GM18909 (cell line): ENCODE results near the gene ANO6.

Experiments
- ATAC-seq: cut with Tn5 transposase; IDR thresholded peaks from one replicate; pipeline ENCODE4 v1.9.1; 2021; ENCODE audit warnings: mild to moderate bottlenecking; ENCODE audit not compliant: unreplicated experiment, poor library complexity

Gene ANO6

DNA sequence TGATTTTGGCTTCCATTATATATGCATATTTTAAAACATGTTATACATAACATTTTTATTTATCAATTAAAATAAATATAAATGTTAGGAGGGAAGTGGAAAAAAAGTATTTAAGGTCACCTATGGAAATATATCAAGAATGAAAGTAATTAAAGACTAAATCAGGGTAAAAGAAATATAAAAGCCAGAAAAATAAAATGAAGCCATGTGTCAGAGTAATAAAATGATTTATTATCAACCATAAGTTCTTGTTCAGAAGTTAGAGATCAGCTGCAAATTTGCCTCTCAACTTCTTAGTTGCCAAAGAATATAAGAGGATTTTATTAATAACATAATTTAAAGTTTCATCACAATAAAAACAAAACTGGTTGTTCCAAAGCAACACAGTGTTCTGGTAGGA lies 121.9 kb downstream of the ANO6 start:
- ATAC-seq, result no peak

- ATAC-seq, result no peak
These were observed 122.4 kb downstream of the ANO6 start for GRCh38 chr12:45338272-45338671.

DNA sequence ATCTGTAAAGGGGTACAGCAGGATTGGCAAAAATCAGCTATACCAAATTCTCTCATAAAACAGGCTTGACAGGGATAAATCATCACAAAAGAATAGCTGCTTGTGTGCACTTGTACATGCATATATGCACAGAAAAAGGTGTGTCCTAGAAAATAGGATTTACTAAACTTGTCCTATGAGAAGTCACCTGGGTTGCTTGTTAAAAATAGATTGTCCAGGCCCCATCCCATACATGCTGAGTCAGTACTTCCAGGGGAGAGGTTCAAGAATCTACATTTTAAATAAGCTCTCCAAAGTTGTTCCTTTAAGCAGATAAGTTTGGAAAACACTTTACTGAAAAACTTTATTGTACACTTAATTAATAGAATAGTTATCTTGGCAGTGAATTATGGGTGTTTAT lies 123.1 kb downstream of the ANO6 start:
- no peak for ATAC-seq

DNA sequence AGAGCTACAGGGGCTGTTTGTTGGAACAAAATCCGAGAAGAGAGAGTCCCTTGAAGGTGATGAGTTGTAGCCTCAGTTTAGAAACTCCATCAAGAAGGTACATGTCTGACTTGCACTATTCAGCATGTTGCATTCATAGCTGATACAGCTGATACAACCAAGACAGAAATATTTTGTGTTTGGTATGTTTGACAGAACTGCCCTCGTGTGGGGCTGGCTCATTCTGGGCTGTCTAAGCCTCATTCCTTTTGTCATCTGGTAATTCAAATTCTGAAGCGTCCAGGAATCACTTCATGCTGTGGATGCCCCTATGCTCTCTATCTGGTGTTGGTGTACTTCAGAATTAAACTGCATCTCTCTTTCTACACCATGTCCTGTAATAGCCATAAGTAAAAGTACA lies 126.3 kb downstream of the ANO6 start:
- no peak for ATAC-seq

DNA sequence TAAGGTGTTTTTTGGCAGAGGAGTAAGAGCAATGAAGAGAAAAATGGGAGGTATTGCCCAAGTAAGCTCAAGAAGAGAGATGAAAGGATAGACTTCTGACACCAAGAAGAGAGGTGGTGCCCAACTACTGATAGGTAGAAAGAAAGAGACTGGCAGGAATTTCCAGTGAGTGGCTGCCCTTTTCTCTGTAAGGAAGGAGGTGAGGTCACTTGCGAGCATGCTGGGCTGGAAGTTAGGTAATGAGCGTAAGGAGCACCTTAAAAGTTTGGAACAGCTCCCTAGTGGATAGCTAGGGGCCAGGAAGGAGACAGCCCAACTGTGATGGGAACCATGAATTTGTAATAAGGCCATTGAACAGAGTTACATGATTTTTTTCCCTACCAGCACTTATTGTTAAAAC lies 127.0 kb downstream of the ANO6 start:
- ATAC-seq, result no peak

DNA sequence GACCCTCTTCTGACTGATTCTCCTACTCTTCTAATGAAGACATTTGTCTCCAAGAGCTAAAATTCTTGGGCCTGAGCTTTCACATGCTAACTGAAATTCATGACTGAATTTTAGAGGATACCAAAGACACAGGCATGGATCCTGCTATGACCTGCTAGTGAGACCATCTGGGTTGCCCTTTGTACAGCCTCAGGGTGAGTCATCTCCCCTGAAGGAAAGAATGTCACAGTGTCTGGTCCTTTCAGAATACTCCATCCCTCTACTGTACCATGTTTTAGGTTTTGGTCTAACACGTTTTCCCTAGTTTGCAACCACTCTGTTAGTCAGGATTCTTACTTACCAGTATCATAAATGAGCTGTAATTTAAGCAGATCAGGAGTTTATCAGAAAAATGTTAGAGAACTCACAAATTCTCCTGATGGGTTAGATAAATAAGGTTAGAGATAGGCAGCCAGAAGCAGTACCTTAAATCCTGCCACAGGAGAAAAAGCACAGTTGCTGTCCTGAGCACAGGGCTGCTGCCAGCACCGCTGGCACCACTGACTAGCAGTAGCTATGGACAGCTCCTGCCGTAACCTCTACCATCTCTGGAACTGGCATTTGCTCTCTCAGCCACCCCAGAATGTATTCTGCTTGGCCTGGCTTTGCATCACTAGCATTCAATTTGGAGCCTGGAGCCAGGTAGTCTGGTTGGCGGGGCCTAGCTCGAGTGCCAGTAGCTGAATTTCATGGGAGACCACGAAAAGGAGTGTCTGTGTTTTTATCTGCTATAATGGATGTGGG lies 127.6 kb downstream of the ANO6 start:
- no peak for ATAC-seq

DNA sequence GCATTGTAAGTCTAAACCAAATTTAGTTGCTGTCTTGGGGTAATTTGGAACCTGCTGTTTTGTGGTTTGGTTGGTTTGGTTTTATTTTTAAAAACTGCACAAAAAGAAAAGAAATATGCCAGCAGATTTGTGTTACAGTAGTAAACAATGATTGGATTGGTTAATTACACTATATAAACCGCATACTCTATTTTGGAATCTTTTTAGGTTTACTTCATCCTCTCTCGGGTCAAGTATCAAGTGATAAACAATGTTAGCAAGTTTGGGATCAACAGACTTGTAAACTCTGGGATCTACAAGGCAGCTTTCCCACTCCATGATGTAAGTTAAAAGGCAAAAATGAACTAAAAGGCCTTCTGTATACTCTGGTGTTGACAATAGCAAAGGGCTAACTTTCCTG lies 132.4 kb downstream of the ANO6 start:
- no peak for ATAC-seq

DNA sequence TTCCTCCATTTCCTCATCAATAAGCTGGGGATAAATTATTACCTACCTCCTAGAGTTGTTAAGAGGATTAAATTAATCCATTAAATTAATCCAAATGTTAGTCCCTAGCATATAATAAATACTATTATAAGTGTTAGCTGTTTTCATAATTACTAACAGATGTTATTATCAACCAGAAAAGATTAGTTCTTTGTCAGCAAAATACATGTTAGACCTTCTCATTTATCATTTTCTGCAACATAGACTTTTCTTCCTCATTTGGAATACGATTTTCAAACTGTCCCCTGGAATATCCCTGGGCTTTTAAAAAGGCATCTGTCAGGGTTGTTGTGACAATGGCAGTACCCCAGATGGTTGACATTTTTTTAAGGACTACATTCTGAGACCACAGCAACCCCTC lies 133.1 kb downstream of the ANO6 start:
- ATAC-seq, result no peak

- no peak for ATAC-seq
These were observed 134.0 kb downstream of the ANO6 start for GRCh38 chr12:45349916-45350315.

- no peak for ATAC-seq
These were observed 135.0 kb downstream of the ANO6 start for GRCh38 chr12:45350861-45351260.

GRCh38 chr12:45351921-45352670 lies 136.2 kb downstream of the ANO6 start:
- ATAC-seq, result no peak

- no peak for ATAC-seq
These were observed 138.0 kb downstream of the ANO6 start for GRCh38 chr12:45353944-45354343.

GRCh38 chr12:45354399-45354798 lies 138.5 kb downstream of the ANO6 start:
- peak; percentile 97 for ATAC-seq

DNA sequence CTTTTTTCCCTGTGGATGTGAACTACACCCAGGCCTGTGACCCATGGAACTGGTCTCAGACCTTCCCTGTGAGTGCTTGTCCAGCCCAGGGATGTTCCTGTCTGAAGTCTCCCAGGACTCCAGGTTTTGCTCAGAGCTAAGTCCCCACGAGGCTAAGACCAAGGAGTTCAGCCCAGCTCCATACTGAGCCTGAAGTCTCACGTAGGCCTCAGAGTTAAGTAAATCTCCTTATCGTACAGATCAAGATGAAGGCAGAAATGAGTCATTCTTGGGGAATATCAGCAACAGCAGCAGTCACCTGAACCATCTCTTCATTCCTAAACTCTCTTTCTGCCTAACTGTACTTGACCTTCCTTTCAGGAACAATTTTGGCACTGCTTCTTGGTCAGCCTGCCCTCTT lies 139.8 kb downstream of the ANO6 start:
- ATAC-seq, result no peak

DNA sequence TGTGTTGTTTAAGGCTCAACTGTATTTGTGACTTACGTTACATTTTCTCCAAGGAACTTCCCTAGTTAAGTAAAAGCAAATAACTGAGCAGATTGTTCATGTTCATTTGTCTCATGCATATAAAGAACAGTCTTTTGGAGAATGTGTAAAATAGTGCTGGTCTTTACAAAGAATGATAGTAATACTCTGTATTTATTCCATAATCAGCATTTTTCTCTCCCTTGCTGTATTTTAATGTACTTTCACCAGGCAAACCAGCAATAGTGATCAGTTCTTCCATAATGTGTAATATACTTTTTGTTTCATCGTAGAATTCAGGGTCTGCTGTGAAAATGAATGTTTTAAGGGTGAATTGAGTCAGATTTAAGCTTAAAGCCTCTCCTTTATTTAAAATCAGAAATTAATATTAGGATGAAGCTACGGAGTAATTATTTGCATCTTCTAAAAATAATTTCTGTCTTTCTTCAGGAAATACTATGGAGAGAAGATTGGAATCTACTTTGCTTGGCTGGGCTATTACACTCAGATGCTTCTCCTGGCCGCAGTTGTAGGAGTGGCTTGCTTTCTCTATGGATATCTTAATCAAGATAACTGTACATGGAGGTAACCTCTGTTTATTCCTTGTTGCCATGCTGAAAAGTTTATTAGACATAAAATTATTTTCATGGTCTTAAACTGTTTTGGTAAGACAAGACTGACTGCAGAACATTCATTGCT lies 141.1 kb downstream of the ANO6 start:
- no peak for ATAC-seq

GRCh38 chr12:45357539-45358417 lies 141.9 kb downstream of the ANO6 start:
- no peak for ATAC-seq

DNA sequence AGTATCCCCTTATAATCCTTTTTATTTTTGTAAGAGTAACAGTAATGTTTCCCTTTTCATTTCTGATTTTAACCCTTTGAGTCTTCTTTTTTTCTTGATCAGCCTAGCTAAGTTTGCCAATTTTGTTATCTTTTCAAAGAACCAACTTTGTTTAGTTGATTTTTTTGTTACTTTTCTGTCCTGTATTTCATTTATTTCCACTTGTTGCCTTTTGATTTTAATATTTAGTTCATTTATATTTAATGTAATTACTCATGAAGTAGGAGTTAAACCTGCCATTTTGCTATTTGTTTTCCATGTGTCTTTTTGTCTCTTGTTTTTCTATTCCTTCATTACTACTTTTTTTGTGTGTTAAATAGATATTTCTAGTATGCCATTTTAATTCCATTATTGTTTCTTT lies 146.4 kb downstream of the ANO6 start:
- ATAC-seq, result no peak

DNA sequence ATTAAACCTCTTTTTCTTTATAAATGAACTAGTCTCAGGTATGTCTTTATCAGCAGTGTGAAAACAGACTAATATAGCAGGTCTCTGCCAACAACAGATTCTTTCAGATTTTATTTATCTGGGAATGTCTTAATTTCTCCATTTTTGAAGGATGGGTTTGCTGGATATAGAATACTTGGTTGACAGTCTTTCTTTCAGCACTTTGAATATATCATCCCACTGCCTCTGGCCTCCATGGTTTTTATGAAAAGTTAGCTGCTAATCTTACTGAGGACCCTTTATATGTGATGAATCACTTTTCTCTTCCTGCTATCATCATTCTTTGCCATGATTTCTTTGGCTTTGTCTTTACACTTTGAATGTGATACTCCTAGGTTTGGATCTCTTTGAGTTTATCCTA lies 148.0 kb downstream of the ANO6 start:
- no peak for ATAC-seq

- no peak for ATAC-seq
These were observed 153.1 kb downstream of the ANO6 start for GRCh38 chr12:45368841-45369489.

- ATAC-seq, result no peak
These were observed 161.9 kb downstream of the ANO6 start for GRCh38 chr12:45377815-45378214.
